IPS DF 19.7 (cell line): ENCODE data around the gene CYP2D6.

Source experiments
- DNase-seq: peaks from one replicate; pipeline ENCODE4 v3.0.0-alpha.2; 2013; ENCODE audit warnings: low read depth, low spot score

Gene CYP2D6

DNA sequence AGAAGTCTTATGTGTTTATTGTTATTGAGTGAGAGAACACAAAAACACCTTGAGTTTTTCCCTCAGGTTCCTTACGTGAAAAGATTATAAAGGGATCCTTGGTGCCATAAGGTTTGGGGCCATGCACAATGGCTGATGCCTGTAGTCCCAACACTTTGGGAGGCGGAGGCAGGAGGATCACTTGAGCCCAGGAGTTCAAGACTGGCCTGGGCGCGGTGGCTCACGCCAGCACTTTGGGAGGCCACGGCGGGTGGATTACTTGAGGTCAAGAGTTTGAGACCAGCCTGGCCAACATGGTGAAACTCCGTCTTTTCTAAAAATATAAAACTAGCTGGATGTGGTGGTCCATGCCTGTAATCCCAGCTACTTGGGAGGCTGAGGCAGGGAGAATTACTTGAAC, 45.7 kb downstream of the CYP2D6 start:
- DNase-seq = no peak

DNA sequence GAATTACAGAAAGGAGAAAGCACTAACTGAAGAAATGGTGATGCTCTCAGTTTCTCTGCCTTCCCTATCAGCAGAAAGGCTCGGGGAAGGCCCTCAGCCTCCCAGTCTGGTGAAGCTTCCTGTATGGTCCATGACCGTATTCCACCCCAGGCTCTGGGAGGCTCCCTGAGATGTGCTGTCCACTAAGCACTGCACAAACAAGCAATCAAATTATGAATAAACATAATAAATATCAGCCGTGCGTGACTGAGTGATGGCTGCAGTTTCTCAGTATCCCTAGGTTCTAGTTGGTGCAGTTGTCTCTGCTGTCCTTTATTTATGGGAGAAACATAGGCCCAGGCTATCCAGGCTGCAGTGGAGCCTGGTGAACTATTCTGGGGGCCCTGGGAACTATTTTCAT, 47.5 kb downstream of the CYP2D6 start:
- DNase-seq = no peak

- no peak for DNase-seq
Observed at GRCh38 chr22:42080287-42080686, 50.3 kb downstream of the CYP2D6 start.

- peak; percentile 89 for DNase-seq
Observed at GRCh38 chr22:42079319-42080251, 51.0 kb downstream of the CYP2D6 start, which contains the start of gene SMDT1. TSS of gene SMDT1 (plus strand) at chr22:42079700. CDS start at chr22:42079769, 69 bp downstream.

DNA sequence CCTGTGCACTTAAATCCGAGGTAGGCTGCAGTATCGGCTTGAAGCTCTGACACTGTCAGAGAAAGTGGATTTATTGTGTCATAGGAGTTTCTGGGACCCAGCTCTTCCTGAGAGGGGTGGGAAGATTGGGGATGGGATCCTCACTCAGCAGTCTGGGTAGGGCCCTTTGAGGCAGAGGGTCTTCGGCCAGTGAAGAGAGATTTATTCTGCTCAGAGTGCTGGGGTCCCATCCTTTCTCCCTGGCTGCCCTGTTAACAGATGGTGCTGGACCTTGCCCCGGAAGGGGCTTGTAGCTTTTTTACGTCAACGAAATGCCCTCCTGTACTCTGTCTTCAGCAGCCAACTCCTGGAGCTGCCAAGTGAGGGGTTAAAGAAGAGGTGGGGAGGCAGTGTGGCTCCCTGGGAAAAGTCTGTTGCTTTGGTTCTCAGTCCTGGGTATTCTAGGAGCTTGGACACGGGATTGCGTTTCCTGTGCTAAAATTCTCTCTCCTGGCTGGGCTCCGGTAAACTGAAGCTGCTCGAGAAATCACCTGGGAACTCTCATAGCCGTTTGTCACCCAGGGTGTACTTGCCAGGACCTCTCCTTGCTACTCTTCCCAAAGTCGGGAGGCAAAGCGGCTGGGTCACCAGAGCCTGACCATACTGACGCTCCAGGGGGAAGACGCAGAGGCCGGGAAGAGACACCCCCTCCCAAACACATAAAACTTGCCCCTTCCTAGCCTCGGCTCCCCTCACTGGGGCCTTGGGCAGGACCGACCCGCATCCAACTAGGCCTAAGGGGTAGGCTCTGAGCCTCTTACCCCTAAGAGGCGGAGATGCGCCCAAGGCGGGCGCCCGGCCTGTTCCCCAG, 51.9 kb downstream of the CYP2D6 start:
- DNase-seq = no peak

DNA sequence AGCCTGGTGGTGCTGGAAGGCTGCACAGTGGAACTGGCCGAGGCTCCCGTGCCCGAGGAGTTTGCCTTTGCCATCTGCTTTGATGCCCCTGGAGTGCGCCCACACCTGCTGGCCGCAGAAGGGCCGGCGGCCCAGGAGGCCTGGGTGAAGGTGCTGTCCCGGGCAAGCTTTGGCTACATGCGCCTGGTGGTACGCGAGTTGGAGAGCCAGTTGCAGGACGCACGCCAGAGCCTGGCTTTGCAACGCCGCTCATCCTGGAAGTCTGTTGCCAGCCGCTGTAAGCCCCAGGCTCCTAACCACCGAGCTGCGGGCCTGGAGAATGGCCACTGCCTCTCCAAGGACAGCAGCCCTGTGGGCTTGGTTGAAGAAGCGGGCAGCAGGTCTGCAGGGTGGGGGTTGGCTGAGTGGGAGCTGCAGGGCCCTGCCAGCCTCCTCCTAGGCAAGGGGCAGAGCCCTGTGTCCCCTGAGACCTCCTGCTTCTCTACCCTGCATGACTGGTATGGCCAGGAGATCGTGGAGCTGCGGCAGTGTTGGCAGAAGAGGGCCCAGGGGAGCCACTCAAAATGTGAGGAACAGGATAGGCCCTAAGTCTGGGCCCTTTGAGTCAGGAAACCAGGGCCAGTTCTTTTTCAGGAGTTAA, 53.0 kb downstream of the CYP2D6 start:
- no peak for DNase-seq

DNA sequence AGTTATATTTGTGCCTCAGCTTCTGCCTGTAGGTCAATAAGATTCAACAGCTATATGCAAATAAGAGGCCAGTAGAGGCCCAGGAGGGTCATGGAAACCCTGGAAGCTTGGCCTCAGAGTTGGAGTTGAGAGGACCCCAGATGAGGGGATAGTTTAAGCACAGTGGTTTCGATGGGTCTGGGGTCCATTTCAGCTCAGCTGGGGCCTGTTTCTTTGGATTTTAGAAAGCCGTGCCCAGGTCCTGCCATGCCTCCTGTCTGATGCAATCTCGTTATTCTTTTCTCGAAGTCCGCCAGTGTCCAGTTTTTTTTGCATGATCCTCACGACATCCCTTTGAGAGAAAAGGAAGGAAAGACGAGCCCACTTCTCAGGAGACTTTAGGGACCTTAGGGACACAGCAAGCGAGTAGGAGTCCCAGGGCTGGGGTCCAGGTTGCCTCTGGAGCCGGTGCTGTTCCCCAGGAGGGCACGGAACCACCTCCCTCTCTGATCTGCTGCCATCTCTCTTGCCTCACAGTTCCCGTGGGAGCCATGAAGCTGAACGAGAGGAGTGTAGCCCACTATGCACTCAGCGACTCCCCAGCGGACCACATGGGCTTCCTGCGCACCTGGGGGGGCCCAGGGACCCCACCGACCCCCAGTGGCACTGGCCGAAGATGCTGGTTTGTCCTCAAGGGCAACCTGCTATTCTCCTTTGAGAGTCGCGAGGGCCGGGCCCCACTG, 53.7 kb downstream of the CYP2D6 start:
- no peak for DNase-seq
